IPS-18c (cell line): Measurements from ENCODE around the gene GPD1.

Experiments used
- H3K4me3 ChIP-seq: 2 replicates; pipeline ENCODE4 v1.7.0; 2013; ENCODE audit warnings: low read depth, mild to moderate bottlenecking, low read length, moderate library complexity; ENCODE audit not compliant: insufficient read depth
- H3K9me3 ChIP-seq: one replicate; pipeline ENCODE4 v1.6.1; 2013; ENCODE audit warnings: mild to moderate bottlenecking, low read length, moderate library complexity; ENCODE audit not compliant: control insufficient read depth, insufficient read depth

The GPD1 gene

GRCh38 chr12:50087151-50087550 lies 16.7 kb upstream of the GPD1 start:
- Histone ChIP-seq H3K9me3 (no peaks in the 10 kb centered on the region), H3K4me3 (no peak overlapping the region)

GRCh38 chr12:50087995-50088394 lies 15.8 kb upstream of the GPD1 start:
- Histone ChIP-seq H3K4me3 (no peak overlapping the region), H3K9me3 (no peaks in the 10 kb centered on the region)

GRCh38 chr12:50088577-50089335 lies 15.1 kb upstream of the GPD1 start:
- H3K4me3 ChIP-seq = no peak overlapping the region
- no peaks in the 10 kb centered on the region for H3K9me3 ChIP-seq

- Histone ChIP-seq H3K9me3 (no peaks in the 10 kb centered on the region), H3K4me3 (no peak overlapping the region)
Measured at GRCh38 chr12:50089730-50090129, 14.1 kb upstream of the GPD1 start.

GRCh38 chr12:50090391-50090790 lies 13.4 kb upstream of the GPD1 start:
- H3K9me3 ChIP-seq = no peaks in the 10 kb centered on the region
- no peak overlapping the region for H3K4me3 ChIP-seq

- Histone ChIP-seq H3K4me3 (no peak overlapping the region), H3K9me3 (no peaks in the 10 kb centered on the region)
Measured at GRCh38 chr12:50097952-50098351, 5.9 kb upstream of the GPD1 start.

- Histone ChIP-seq H3K9me3 (no peaks in the 10 kb centered on the region), H3K4me3 (no peak overlapping the region)
Measured at GRCh38 chr12:50099302-50100008, 4.4 kb upstream of the GPD1 start.

GRCh38 chr12:50100561-50100960 lies 3.2 kb upstream of the GPD1 start:
- Histone ChIP-seq H3K4me3 (no peak overlapping the region), H3K9me3 (no peaks in the 10 kb centered on the region)

- Histone ChIP-seq H3K4me3 (no peak overlapping the region), H3K9me3 (no peaks in the 10 kb centered on the region)
Measured at GRCh38 chr12:50101663-50102062, 2.1 kb upstream of the GPD1 start.

- Histone ChIP-seq H3K4me3 (no peak overlapping the region), H3K9me3 (no peaks in the 10 kb centered on the region)
Measured at GRCh38 chr12:50102131-50102531, 1.7 kb upstream of the GPD1 start.

GRCh38 chr12:50102646-50103309 lies 1.0 kb upstream of the GPD1 start:
- no peaks in the 10 kb centered on the region for H3K9me3 ChIP-seq
- no peak overlapping the region; the same call in 1 of the 2 replicates for H3K4me3 ChIP-seq

- Histone ChIP-seq H3K4me3 (no peak overlapping the region), H3K9me3 (no peaks in the 10 kb centered on the region)
Measured at GRCh38 chr12:50103351-50103750, 457 bp upstream of the GPD1 start.

GRCh38 chr12:50104417-50105366 lies 884 bp downstream of the GPD1 start:
- Histone ChIP-seq H3K4me3 (no peak overlapping the region), H3K9me3 (no peaks in the 10 kb centered on the region)

- Histone ChIP-seq H3K9me3 (no peaks in the 10 kb centered on the region), H3K4me3 (no peak overlapping the region)
Measured at GRCh38 chr12:50105913-50106450, 2.2 kb downstream of the GPD1 start.

GRCh38 chr12:50106907-50107306 lies 3.1 kb downstream of the GPD1 start:
- Histone ChIP-seq H3K9me3 (no peaks in the 10 kb centered on the region), H3K4me3 (no peak overlapping the region)

GRCh38 chr12:50107416-50108268 lies 3.8 kb downstream of the GPD1 start:
- H3K9me3 ChIP-seq = no peaks in the 10 kb centered on the region
- H3K4me3 ChIP-seq = no peak overlapping the region
